Chondrocyte (in vitro differentiated cells): ENCODE results near the gene SHANK1. TPM values are rescaled to one million over a fixed set of nuclear protein-coding genes. Genes with fewer than 3 reads are reported as not detected.

ENCODE experiments used
- DNase-seq: peaks from one replicate; pipeline ENCODE4 v3.0.0; 2021; ENCODE audit warnings: mixed read lengths, low spot score
- H3K27ac Mint-ChIP-seq: one replicate; pipeline ENCODE4 v1.8.0; 2021; ENCODE audit warnings: mild to moderate bottlenecking, moderate library complexity, mixed read lengths; ENCODE audit not compliant: unreplicated experiment
- H3K27me3 Mint-ChIP-seq: 2 replicates; pipeline ENCODE4 v1.8.0; 2021; ENCODE audit warnings: low read depth, mixed read lengths
- H3K36me3 Mint-ChIP-seq: 2 replicates; pipeline ENCODE4 v1.8.0; 2021; ENCODE audit warnings: low read depth, mixed read lengths
- H3K4me1 Mint-ChIP-seq: 2 replicates; pipeline ENCODE4 v1.8.0; 2021; ENCODE audit warnings: low read depth, mild to moderate bottlenecking, mixed read lengths
- H3K4me3 Mint-ChIP-seq: one replicate; pipeline ENCODE4 v1.8.0; 2021; ENCODE audit warnings: mild to moderate bottlenecking, moderate library complexity, mixed read lengths; ENCODE audit not compliant: unreplicated experiment
- H3K9me3 Mint-ChIP-seq: 2 replicates; pipeline ENCODE4 v1.8.0; 2021; ENCODE audit warnings: low read depth, mixed read lengths
- CTCF ChIP-seq: fragments of 200-600 bp; sonication (generic); IDR thresholded peaks from 2 replicates; pipeline ENCODE4 v1.5.0; 2021; ENCODE audit warnings: antibody characterized with exemption, mild to moderate bottlenecking, moderate library complexity
- total RNA-seq: library from RNA; stranded (reverse); gene quantifications from 3 replicates; pipeline ENCODE4 v1.2.1, GENCODE V29; 2021

SHANK1 gene
- total RNA-seq, 1 donor from 2014 or later, result 0.27 TPM

- Mint-ChIP-seq H3K9me3 (no peaks in the 10 kb centered on the region), H3K27me3 (peaks cover 16% of the 10 kb centered on the region), H3K4me1 (no peaks in the 10 kb centered on the region), H3K4me3 (no peak overlapping the region), H3K36me3 (no peaks in the 10 kb centered on the region), H3K27ac (no peak overlapping the region)
- DNase-seq, result no peak
- TF ChIP-seq CTCF, result no peak
These were observed 25.6 kb upstream of the SHANK1 start for GRCh38 chr19:50745221-50745620.

DNA sequence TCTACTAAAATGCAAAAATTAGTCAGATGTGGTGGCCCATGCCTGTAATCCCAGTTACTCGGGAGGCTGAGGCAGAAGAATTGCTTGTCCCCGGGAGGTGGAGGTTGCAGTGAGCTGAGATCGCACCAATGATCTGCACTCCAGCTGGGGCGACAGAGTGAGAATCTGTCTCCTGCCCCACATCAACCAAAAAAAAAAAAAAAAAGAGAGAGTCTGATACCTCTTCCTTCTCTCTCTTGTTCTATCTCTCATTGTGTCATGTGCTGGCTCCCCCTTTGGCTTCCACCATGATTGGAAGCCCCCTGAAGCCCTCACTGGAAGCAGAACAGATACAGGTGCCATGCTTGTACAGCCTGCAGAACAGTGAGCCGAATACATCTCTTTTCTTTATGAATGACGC, 23.9 kb upstream of the SHANK1 start:
- TF ChIP-seq CTCF, result no peak
- no peaks in the 10 kb centered on the region for H3K9me3 Mint-ChIP-seq
- H3K4me3 Mint-ChIP-seq, result no peak overlapping the region
- H3K27ac Mint-ChIP-seq, result no peak overlapping the region
- no peak for DNase-seq
- H3K27me3 Mint-ChIP-seq, result peaks cover 28% of the 10 kb centered on the region
- no peaks in the 10 kb centered on the region for H3K4me1 Mint-ChIP-seq
- H3K36me3 Mint-ChIP-seq, result no peaks in the 10 kb centered on the region

DNA sequence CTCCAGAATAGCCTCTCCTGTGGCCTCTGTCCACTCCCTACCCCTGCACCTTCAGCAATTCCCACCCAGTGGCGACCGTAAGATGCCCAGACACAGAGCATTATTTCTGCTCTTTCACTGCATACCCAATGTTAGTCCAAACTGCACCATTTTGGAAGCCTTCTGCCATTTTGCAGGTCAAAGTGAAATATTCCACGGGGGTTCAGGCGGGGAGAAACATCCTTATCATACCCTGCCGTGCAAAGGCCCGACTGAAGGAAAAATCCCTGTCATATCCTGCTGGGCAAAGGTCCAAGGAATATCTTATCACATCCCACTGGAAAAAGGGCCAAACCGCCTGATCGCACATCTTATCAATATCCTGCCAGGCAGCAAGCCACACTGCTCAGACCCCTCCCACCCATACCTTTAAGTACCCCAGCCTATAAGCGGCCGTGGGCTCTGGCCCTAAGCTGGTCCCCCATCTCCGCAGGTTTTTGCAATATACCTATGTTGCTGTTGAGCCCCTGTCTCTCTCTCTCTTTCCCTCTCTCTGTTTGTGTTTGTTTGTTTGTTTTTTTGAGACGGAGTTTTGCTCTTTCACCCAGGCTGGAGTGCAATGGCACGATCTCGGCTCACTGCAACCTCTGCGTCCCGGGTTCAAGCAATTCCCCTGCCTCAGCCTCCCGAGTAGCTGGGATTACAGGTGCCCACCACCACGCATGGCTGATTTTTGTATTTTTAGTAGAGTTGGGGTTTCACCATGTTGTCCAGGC, 21.8 kb upstream of the SHANK1 start:
- no peaks in the 10 kb centered on the region for H3K4me1 Mint-ChIP-seq
- H3K36me3 Mint-ChIP-seq, result no peaks in the 10 kb centered on the region
- no peak overlapping the region for H3K4me3 Mint-ChIP-seq
- no peak for DNase-seq
- H3K27ac Mint-ChIP-seq, result no peak overlapping the region
- no peaks in the 10 kb centered on the region for H3K9me3 Mint-ChIP-seq
- TF ChIP-seq CTCF, result no peak
- H3K27me3 Mint-ChIP-seq, result peaks cover 34% of the 10 kb centered on the region

DNA sequence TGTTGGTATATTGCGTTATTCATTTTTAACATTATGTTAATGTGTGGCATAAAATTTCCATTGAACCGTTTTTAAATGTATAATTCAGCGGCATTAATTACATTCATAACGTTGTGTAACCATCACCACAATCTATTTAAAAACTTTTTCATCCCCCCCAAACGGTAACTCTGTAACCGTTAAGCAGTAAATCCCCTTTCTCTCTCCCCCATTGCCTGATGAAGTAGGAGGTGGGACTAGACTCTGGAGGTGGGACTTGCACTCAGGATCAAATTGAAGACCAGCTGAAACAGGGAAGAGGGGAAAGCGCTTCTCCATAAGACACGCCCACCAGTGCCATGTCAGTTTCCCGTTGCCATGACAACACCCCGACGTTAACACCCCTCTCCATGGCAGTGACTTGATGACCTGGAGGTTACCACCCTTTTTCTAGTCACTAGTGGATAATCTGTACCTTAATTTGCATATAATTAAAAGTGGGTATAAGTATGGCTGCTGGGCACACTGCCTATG, 20.4 kb upstream of the SHANK1 start:
- DNase-seq, result no peak
- no peaks in the 10 kb centered on the region for H3K9me3 Mint-ChIP-seq
- peaks cover 44% of the 10 kb centered on the region for H3K27me3 Mint-ChIP-seq
- H3K4me1 Mint-ChIP-seq, result no peaks in the 10 kb centered on the region
- no peak overlapping the region for H3K27ac Mint-ChIP-seq
- H3K4me3 Mint-ChIP-seq, result no peak overlapping the region
- no peaks in the 10 kb centered on the region for H3K36me3 Mint-ChIP-seq
- TF ChIP-seq CTCF, result no peak

DNA sequence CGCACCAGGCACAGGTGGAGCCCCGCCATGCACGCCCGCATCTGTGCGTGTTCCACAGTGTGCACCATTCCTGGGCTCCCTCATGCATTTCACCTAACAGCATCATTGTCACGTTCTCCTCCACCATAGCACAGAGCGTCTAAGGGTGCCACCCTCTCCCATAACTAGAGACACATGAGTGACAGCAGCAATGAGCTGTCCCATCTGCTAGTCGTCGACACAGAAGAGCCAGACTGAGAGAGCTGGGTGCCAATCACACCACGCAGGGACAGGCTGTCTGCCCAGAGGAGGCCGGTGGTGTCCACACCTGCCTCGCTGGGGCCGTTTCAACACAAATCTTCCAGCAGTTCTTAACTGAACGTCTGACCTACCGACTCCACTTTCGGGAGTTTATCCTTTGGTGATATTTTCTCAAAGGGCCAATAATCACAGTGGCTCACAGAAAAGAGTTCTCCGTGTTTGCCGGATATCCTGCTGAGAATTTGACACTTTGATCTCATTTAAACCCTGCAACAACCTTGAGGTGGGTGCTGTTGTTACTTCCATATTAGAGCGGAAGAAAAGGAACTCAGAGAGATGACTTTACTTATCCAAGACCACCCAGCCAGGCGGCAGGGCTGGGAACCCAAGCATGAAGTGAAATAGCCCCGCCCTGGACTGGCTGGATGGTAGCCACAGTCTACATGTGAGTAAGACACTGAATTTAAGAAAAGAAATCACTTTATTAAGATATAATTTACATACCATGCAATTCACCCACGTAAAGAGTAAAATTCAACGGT, 19.7 kb upstream of the SHANK1 start:
- Mint-ChIP-seq H3K27me3 (peaks cover 44% of the 10 kb centered on the region), H3K9me3 (no peaks in the 10 kb centered on the region), H3K36me3 (no peaks in the 10 kb centered on the region), H3K27ac (no peak overlapping the region), H3K4me3 (no peak overlapping the region), H3K4me1 (no peaks in the 10 kb centered on the region)
- no peak for TF ChIP-seq CTCF
- DNase-seq, result no peak
